Natural killer cell (primary cell): ENCODE results near the gene ZNF606. TPM values are rescaled to one million over a fixed set of nuclear protein-coding genes. Genes with fewer than 3 reads are reported as not detected.

Source experiments
- ATAC-seq, 3 donors: fragments of 150-1000 bp in 2 of 3; fragments of 200-7000 bp in 1 of 3; cut with Tn5 transposase; 1 replicate in 1 of 3; 2 replicates in 2 of 3; pipeline ENCODE4 v1.10.0; 2021; ENCODE audit warnings: mild to moderate bottlenecking in 2 of 3, moderate library complexity in 2 of 3
- DNase-seq, 2 donors: peaks; one replicate each; pipeline versions ENCODE4 v3.0.0 to v3.0.0-alpha.2; 2013 to 2021; ENCODE audit warnings: mixed read lengths in 1 of 2
- H3K27ac ChIP-seq: one replicate; pipeline ENCODE4 v1.5.1; 2013; ENCODE audit warnings: mild to moderate bottlenecking, low read length
- H3K27me3 ChIP-seq: one replicate; pipeline ENCODE4 v1.6.1; 2013; ENCODE audit warnings: low read length; ENCODE audit not compliant: control insufficient read depth, insufficient read depth
- H3K36me3 ChIP-seq: one replicate; pipeline ENCODE4 v1.6.1; 2013; ENCODE audit warnings: low read length; ENCODE audit not compliant: control insufficient read depth, insufficient read depth
- H3K4me1 ChIP-seq: one replicate; pipeline ENCODE4 v1.6.1; 2013; ENCODE audit warnings: low read length; ENCODE audit not compliant: control insufficient read depth, insufficient read depth
- H3K4me3 ChIP-seq: one replicate; pipeline ENCODE4 v1.5.1; 2013; ENCODE audit warnings: low read length
- H3K9me3 ChIP-seq: one replicate; pipeline ENCODE4 v1.6.1; 2013; ENCODE audit warnings: low read length; ENCODE audit not compliant: control insufficient read depth, insufficient read depth
- H3K27ac Mint-ChIP-seq, 2 donors: one replicate each; pipeline ENCODE4 v1.8.0; 2022; ENCODE audit warnings: mild to moderate bottlenecking in 2 of 2, mixed read lengths in 2 of 2, moderate library complexity in 1 of 2
- H3K27me3 Mint-ChIP-seq, 2 donors: one replicate each; pipeline ENCODE4 v1.8.0; 2022; ENCODE audit warnings: low read depth in 2 of 2, mixed read lengths in 2 of 2
- H3K36me3 Mint-ChIP-seq: one replicate; pipeline ENCODE4 v1.8.0; 2022; ENCODE audit warnings: mixed read lengths
- H3K4me1 Mint-ChIP-seq, 2 donors: one replicate each; pipeline ENCODE4 v1.8.0; 2022; ENCODE audit warnings: mixed read lengths in 2 of 2
- H3K4me3 Mint-ChIP-seq: one replicate; pipeline ENCODE4 v1.8.0; 2022; ENCODE audit warnings: mild to moderate bottlenecking, moderate library complexity, mixed read lengths
- H3K9me3 Mint-ChIP-seq, 2 donors: one replicate each; pipeline ENCODE4 v1.8.0; 2022; ENCODE audit warnings: mixed read lengths in 2 of 2
- CTCF ChIP-seq: fragments of 200-600 bp; IDR thresholded peaks from one replicate; pipeline ENCODE4 v1.8.0; 2022; ENCODE audit warnings: antibody characterized with exemption
- WGBS: methylation state at CpG from one replicate; pipeline ENCODE4 v1.1.7; 2013; ENCODE audit warnings: missing lambda C conversion rate; ENCODE audit not compliant: insufficient coverage; 5-methylcytosine and 5-hydroxymethylcytosine counted together
- intact Hi-C: fragments of 100-400 bp; cut with micrococcal nuclease; formaldehyde crosslinking; loops from one replicate; pipeline ENCODE4 v1.14.2; 2022
- total RNA-seq, 4 donors: library from RNA; stranded (reverse); fragments of 120-200 nt in 1 of 4; gene quantifications; one replicate each; pipeline versions ENCODE4 v1.2.3 to v1.2.4, GENCODE V29; 2013 to 2022

ZNF606 gene
- total RNA-seq, 3 donors from 2014 or later (not counting 1 experiment from before 2014, with no cell fraction given) = 8.9 to 13.5 (median 12.5) TPM

GRCh38 chr19:57934820-57935665, 67.6 kb downstream of the ZNF606 start, which contains the start of gene ZNF418:
Gene ZNF418, minus strand, starts transcription at chr19:57935402. Its CDS starts 1,580 bp downstream, at chr19:57933822.
- Histone ChIP-seq H3K36me3 (no peaks in the 10 kb centered on the region), H3K27ac (peak within 1 kb of the TSS; percentile 84), H3K4me1 (peaks cover 10% of the 10 kb centered on the region), H3K9me3 (peaks cover 68% of the 10 kb centered on the region), H3K27me3 (no peaks in the 10 kb centered on the region), H3K4me3 (peak within 1 kb of the TSS; percentile 82)
- intact Hi-C loops = no loop called here
- Mint-ChIP-seq H3K27ac (peak within 1 kb of the TSS; percentile 97 to 100), H3K27me3 (no peaks in the 10 kb centered on the region), H3K4me1 (peaks cover 13 to 14% of the 10 kb centered on the region in 2 donors), H3K9me3 (peaks cover 9 to 11% of the 10 kb centered on the region in 2 donors), H3K36me3 (peaks cover 10% of the 10 kb centered on the region), H3K4me3 (peak within 1 kb of the TSS; percentile 97)
- no peak for TF ChIP-seq CTCF
- peak; percentile 58 to 59 for DNase-seq
- 10% methylated on average over 54 of the region's 54 CpGs for WGBS
- ATAC-seq = peak; percentile 89 to 99 (median 99)

DNA sequence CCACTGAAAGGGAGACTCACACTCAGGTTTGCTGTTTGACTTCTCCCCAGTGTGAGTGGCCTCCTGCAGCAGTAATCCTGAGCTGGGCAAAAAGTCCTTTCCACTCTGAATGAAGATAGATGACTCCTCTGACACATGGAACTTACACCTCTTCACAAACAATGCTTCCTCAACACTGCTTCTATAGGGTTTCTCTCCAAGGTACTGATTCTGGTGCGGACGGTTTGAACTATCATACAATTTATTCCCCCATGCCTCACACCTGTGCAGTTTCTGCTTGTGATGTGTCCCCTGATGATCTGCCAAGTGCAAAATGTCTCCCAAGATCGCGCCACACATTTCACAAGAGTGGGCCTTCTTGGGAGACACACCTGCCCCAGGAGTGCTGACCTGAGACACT, 75.0 kb downstream of the ZNF606 start:
- Histone ChIP-seq H3K9me3 (peaks cover 69% of the 10 kb centered on the region), H3K27ac (no peak overlapping the region), H3K4me3 (no peak overlapping the region), H3K4me1 (no peaks in the 10 kb centered on the region), H3K36me3 (no peaks in the 10 kb centered on the region), H3K27me3 (no peaks in the 10 kb centered on the region)
- intact Hi-C loops = no loop called here
- DNase-seq (no peak), ATAC-seq (no peak)
- Mint-ChIP-seq H3K9me3 (peaks cover 4 to 6% of the 10 kb centered on the region in 2 donors), H3K27me3 (no peaks in the 10 kb centered on the region), H3K27ac (no peak overlapping the region), H3K4me3 (no peak overlapping the region), H3K36me3 (peaks cover 19% of the 10 kb centered on the region), H3K4me1 (no peaks in the 10 kb centered on the region)
- WGBS = 100% methylated on average over 4 of the region's 4 CpGs
- no peak for TF ChIP-seq CTCF

Other genes starting within 250 kb of the ZNF606 start
- 10 to 100 TPM; 24.0 to 33.3 (median 28.2) TPM for gene ZNF586, start 233.1 kb downstream of the ZNF606 start, total RNA-seq
- gene ZNF552, start 187.9 kb downstream of the ZNF606 start, total RNA-seq = 10 to 100 TPM; 13.0 to 14.5 (median 14.3) TPM
- gene ZNF587B, start 172.5 kb downstream of the ZNF606 start, total RNA-seq = 10 to 100 TPM; 23.4 to 25.7 (median 23.9) TPM
- 10 to 100 TPM; 54.9 to 58.9 (median 55.1) TPM for gene ZNF587, start 153.0 kb downstream of the ZNF606 start, total RNA-seq
- gene ZNF814, start 113.8 kb downstream of the ZNF606 start, total RNA-seq = 10 to 100 TPM; 25.2 to 51.2 (median 38.3) TPM
- gene ZNF417, start 86.2 kb downstream of the ZNF606 start, total RNA-seq = 10 to 100 TPM; 32.1 to 46.7 (median 36.4) TPM
- gene ZNF418, start 67.4 kb downstream of the ZNF606 start, total RNA-seq = 10 to 100 TPM in 1 of 3 donors, 1 to 10 TPM in 2; 4.3 to 13.3 (median 6.2) TPM
- gene ZNF256, start 55.1 kb downstream of the ZNF606 start, total RNA-seq = 10 to 100 TPM; 17.7 to 31.2 (median 27.2) TPM
- under 1 TPM; 0.55 to 0.99 (median 0.70) TPM for gene C19orf18, start 28.3 kb downstream of the ZNF606 start, total RNA-seq
- gene ZSCAN1, start 31.2 kb upstream of the ZNF606 start, total RNA-seq = not detected
- gene ZNF135, start 56.5 kb upstream of the ZNF606 start, total RNA-seq = 1 to 10 TPM; 1.6 to 4.3 (median 4.3) TPM
- gene ZSCAN18, start 95.4 kb upstream of the ZNF606 start, total RNA-seq = 10 to 100 TPM; 29.9 to 42.7 (median 35.9) TPM
- gene ZNF329, start 148.0 kb upstream of the ZNF606 start, total RNA-seq = 10 to 100 TPM; 13.0 to 14.9 (median 14.4) TPM
- 10 to 100 TPM; 25.5 to 33.0 (median 30.1) TPM for gene ZNF274, start 180.2 kb upstream of the ZNF606 start, total RNA-seq
- 10 to 100 TPM; 21.9 to 31.5 (median 21.9) TPM for gene ZNF544, start 226.1 kb upstream of the ZNF606 start, total RNA-seq